HL-60/S4 treated with phorbol 12-myristate 13-acetate at 8.2 ng/mL for 4 days and 3 days (cell line): ENCODE measurements around the gene PAX1.

Source experiments
- in situ Hi-C: fragments of 300-500 bp; cut with MboI; formaldehyde crosslinking; loops from 2 replicates; pipeline ENCODE4 v1.15.0; 2022; ENCODE audit warnings: low sequenced_read_pairs

The PAX1 gene

GRCh38 chr20:21705575-21706260 is at the start of gene PAX1:
TSS of gene PAX1 (plus strand) at chr20:21705664. CDS start at chr20:21705713, 49 bp downstream.
- in situ Hi-C loops = no loop called here

- in situ Hi-C loops = no loop called here
These were observed 49.0 kb upstream of the PAX1 start for GRCh38 chr20:21656308-21657067.

- in situ Hi-C loops = no loop called here
These were observed 43.9 kb upstream of the PAX1 start for GRCh38 chr20:21661488-21662055.

GRCh38 chr20:21663465-21663864 is 42.0 kb upstream of the PAX1 start:
- in situ Hi-C loops = no loop called here

DNA sequence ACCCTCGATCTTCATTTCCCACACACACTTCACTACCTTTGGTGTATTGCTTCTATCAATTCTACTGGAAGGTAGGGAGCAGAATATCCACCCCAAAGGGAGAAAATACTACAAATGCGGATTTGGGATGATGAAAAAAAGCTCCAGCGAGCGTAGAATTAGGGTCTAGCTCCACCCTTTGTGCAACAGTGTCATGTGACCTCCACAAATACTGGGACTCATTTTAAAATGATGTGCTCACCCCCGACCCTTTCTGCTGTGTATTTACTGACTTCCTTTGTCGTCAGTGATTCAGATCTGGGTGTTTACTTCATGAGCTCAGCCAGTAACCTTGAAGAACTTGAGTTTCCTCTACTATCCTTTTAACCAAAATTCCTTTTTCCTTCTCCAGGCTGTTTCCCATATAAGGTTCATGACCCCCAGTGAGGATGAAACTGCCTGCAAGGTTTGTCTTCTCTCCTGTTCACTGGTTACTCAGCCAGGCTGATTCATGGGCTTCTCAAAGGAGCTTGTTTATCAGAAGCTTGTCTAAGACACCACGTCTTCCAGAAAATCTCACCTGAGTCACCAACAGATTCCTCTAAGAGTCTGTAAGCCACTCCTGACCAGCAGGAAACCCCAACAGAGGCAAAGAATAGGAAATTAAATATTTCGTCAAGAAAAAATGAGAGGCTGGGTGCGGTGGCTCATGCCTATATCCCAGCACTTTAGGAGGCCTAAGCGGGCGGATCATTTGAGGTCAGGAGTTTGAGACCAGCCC is 39.6 kb upstream of the PAX1 start:
- in situ Hi-C loops = no loop called here

GRCh38 chr20:21670126-21670525 is 35.3 kb upstream of the PAX1 start:
- in situ Hi-C loops = no loop called here

- in situ Hi-C loops = no loop called here
These were observed 34.5 kb upstream of the PAX1 start for GRCh38 chr20:21670981-21671380.

- in situ Hi-C loops = no loop called here
These were observed 28.2 kb upstream of the PAX1 start for GRCh38 chr20:21677261-21677660.

GRCh38 chr20:21677781-21678180 is 27.7 kb upstream of the PAX1 start:
- in situ Hi-C loops = no loop called here

DNA sequence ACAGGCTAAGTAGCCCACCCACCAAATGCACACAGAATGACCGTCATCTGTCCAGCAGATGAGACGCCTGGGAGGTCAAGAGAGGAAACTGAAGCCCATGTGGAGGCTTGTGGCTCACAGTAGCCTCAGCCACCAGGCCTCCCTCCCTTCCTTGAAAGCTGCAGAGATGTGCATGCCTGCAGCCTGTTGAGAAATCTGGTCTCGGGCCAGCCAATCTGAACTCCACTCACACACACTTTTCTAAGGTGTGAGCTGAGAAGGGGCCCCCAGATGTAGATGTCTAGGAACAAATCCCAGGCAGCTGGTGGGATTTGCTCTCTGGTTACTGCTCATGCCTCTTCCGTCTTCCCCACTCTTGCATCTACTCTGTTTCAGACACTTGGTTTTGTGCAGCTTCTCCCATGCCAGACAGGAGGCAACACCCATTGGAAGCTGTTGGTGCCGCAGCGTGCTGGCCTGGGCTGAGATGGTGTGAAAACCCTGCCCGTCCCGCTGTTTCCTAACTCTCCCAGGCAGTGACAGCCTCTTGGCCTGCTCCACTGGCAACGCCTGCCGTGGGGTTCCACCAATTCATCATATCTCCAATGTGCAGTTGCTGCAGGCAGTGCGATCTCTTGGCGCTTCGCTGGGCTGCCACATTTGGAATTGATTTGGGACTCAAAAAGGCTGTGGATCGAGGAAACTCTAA is 24.1 kb upstream of the PAX1 start:
- in situ Hi-C loops = no loop called here

- in situ Hi-C loops = no loop called here
These were observed 23.5 kb upstream of the PAX1 start for GRCh38 chr20:21681922-21682318.

- in situ Hi-C loops = no loop called here
These were observed 22.9 kb upstream of the PAX1 start for GRCh38 chr20:21682521-21682954.

DNA sequence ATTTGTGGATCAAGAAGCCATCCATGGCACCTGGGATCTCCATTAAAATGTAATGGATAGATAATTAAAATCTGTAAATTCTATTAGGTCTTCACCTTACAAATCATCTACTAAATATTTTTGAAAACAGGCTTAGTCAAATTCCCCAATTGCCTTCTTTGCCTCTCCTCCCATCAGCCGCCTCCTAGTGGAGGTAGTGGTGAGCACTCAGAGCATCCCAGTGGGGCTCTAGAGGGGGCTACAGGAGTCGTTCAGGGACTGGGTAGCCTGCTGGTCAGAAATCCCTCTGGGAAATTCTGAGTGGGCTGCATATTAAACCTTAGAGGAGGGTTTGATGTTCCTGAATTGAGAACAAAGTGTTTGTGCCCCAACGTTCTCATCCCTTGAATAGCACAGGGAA is 20.8 kb upstream of the PAX1 start:
- in situ Hi-C loops = no loop called here

DNA sequence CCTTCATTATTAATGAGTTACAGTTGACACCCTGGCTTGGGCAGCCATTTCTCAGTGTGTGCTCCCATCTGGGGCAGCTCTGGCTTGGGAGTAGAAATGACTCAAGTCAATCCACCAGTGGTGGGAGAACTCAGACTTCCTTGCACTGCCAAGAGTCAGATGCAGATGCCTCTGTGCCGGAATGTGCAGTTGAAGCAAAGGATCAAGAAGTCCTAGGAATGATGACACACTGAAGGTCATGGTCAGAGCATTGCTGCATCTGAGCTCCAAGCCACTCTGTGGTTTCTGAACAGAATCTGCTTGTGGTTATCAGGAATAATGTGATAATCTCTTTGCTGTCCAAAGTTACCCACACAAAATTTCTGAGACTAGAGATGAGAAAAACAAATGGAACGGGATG is 19.5 kb upstream of the PAX1 start:
- in situ Hi-C loops = no loop called here

DNA sequence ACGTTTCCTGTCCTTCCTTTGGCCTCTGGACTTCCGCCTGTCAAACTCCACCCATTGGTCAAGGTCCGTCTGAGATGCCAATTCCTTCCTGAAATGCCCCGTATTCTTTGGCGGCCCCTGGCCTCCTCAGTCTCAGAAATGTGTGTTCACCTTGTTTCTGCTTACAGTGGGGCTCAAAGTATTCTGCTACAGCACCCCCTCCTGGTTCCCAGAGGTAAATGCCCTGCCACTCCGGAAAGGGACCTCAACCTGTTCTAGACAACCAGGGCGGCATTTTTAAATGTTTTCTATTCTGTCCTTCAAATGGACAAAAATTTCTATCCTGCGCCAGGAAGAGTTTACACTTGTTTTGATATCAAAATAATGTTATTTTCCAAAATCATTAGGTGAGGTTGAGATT is 12.1 kb upstream of the PAX1 start:
- in situ Hi-C loops = no loop called here

GRCh38 chr20:21698494-21699215 is 6.8 kb upstream of the PAX1 start:
- in situ Hi-C loops = no loop called here

DNA sequence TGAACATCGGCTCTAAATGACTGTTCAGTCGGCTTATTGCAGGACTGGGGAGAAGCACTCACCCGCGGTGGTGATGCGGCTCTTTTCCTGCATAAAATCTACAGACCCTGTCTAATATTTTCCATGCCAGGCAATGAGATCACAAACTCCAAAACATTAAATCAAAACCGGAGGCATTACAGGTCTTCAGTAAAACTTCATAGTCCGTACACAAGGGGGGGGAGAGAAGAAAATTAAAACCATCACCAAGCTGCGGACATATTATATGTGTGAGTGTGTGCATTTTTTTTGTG is 6.3 kb upstream of the PAX1 start:
- in situ Hi-C loops = no loop called here

GRCh38 chr20:21701171-21701876 is 4.1 kb upstream of the PAX1 start:
- in situ Hi-C loops = no loop called here

GRCh38 chr20:21702016-21702415 is 3.4 kb upstream of the PAX1 start:
- in situ Hi-C loops = no loop called here
